Lower leg skin (tissue), 3 donors: ENCODE data around the gene C1QTNF6.

ENCODE experiments used
- CTCF ChIP-seq, 3 donors: fragments of 450-650 bp; IDR thresholded peaks; one replicate each; pipeline ENCODE4 v1.5.1; 2016; ENCODE audit warnings: antibody characterized with exemption in 3 of 3, mild to moderate bottlenecking in 3 of 3, moderate library complexity in 2 of 3
- POLR2A ChIP-seq, 2 donors: fragments of 450-650 bp; IDR thresholded peaks; one replicate each; pipeline ENCODE4 v1.6.1; 2016 to 2017; ENCODE audit warnings: antibody characterized with exemption in 2 of 2, mild to moderate bottlenecking in 1 of 2, moderate library complexity in 1 of 2

DNA sequence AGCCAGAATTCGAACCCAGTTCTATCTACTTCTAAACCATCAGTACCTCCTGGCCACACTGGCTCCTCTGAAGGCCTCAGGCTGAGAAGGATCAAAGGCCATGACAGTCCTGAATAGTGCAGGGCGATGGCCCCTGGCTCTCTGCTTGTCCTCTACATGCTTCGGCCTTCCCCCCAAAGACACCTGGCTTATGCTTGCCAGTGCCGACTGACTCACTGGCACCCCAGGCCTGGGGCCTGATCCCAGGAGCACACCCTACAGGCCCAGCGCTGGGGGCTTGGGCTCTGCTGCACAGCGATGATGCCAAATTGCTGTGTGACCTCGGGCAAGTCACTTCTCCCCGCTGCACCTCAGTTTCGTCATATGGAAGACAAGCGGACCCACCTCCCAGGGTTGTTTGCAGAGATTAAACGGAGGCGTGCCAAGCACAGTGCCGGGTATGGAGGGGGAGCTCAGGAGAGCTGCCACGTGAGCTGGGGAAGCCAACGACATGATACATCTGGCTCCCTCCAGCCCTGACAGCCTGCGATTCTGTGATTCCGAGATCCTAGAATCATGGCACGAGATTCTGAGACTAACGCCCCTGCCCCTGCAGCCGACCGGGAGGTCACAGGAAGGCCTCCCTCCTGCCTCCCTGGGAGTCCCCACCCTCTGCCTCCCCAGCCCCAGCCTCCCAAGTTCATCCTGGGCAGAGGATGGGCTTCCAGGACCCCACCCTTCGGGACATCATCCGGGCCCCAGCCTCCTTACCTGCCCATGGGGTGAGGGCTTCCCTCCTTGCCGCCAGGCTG, 23.2 kb upstream of the C1QTNF6 start:
- no peak for TF ChIP-seq CTCF (IDR thresholded peaks at IDR 0.05)
- no peak for TF ChIP-seq POLR2A (IDR thresholded peaks at IDR 0.05)
